ENCODE data around the gene ADRB2. TPM values are rescaled to one million over a fixed set of nuclear protein-coding genes. Genes with fewer than 3 reads are reported as not detected.
"Not testable (repeated sequence)": the region's sequence is repeated elsewhere in the genome, so short reads cannot be mapped to it uniquely, and the experiment has no call there.

The ADRB2 gene
- total RNA-seq, 2 experiments from 2014 or later: 4.4 to 16.8 TPM

DNA sequence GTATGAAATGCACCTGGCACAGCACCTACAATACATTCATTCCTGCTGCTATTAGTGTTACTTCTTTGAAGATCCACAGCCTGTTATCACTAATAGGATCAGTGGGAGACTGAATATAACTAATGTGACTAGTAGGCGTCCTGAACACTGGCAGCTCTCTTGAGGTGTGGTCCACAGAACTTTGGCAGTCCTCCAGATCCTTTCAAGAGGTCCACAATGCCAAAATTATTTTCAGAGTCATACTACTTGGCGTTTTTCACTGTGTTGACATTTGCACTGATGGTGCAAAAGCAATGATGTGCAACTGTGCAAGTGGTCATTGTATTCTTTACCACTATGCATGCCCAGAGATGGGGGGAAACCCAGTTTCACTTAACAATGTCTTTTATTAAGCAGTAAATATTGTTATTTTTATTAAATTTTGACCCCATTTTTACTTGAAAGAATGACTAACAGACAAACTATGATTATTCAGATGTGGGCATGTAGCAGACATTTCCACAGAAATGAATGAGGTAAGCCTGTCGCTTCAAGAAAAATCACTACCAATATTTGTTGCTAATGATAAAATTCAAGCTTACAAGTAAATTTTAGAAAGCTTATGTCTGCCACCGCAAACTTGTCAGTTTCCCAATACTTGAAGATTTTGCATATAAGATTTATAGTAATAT, 48.9 kb downstream of the ADRB2 start:
- no peaks in the 10 kb centered on the region for H3K36me3 ChIP-seq (ENCODE audit: insufficient read depth, low read length)
- H3K9me3 ChIP-seq (ENCODE audit: low read length): no peaks in the 10 kb centered on the region
- no peaks in the 10 kb centered on the region for H4K20me1 ChIP-seq (ENCODE audit: insufficient read depth, low read length)
- BruUV-seq (replicated peaks): no TSS peak
- ChIA-PET CTCF (ENCODE audit: unreplicated experiment) (no interaction called here), POLR2A (interaction anchor here (0.6 kb wide), 1 partner anchor 11 kb away, joined by 3 read pairs; no protein-coding TSS in a partner anchor)
- DNase-seq (ENCODE audit: low spot score): no peak
- no peaks in the 10 kb centered on the region for H3K79me2 ChIP-seq (ENCODE audit: insufficient read depth, low read depth, low read length)
- no peaks in the 10 kb centered on the region for H3K4me1 ChIP-seq (ENCODE audit: insufficient read depth, low read length, poor library complexity, severe bottlenecking)
- no peak overlapping the region for H3K4me3 ChIP-seq (ENCODE audit: low read depth, low read length, poor library complexity, severe bottlenecking)
- no peaks in the 10 kb centered on the region for H3K9me2 ChIP-seq (ENCODE audit: insufficient read depth, low read length)
- intact Hi-C loops (cut with micrococcal nuclease; ENCODE audit: unreplicated experiment): no loop called here
- TF ChIP-seq EZH2phosphoT487 (IDR thresholded peaks at IDR 0.05; ENCODE audit: borderline replicate concordance, low read depth, low read length): no peak
- TF ChIP-seq, protein P1, sequence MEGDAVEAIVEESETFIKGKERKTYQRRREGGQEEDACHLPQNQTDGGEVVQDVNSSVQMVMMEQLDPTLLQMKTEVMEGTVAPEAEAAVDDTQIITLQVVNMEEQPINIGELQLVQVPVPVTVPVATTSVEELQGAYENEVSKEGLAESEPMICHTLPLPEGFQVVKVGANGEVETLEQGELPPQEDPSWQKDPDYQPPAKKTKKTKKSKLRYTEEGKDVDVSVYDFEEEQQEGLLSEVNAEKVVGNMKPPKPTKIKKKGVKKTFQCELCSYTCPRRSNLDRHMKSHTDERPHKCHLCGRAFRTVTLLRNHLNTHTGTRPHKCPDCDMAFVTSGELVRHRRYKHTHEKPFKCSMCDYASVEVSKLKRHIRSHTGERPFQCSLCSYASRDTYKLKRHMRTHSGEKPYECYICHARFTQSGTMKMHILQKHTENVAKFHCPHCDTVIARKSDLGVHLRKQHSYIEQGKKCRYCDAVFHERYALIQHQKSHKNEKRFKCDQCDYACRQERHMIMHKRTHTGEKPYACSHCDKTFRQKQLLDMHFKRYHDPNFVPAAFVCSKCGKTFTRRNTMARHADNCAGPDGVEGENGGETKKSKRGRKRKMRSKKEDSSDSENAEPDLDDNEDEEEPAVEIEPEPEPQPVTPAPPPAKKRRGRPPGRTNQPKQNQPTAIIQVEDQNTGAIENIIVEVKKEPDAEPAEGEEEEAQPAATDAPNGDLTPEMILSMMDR (conservative IDR thresholded peaks at IDR 0.05; ENCODE audit: low read length): no peak
- no peak overlapping the region for H3K4me2 ChIP-seq (ENCODE audit: low read length)
- H2AFZ ChIP-seq (ENCODE audit: low read length): no peak overlapping the region
- H3K27ac ChIP-seq (ENCODE audit: low read depth, low read length, poor library complexity, severe bottlenecking): no peak overlapping the region

- DNase-seq (ENCODE audit: low spot score); H3K4me1 ChIP-seq (ENCODE audit: insufficient read depth, low read length, poor library complexity, severe bottlenecking); H3K4me3 ChIP-seq (ENCODE audit: low read depth, low read length, poor library complexity, severe bottlenecking); H3K9me2 ChIP-seq (ENCODE audit: insufficient read depth, low read length); CTCF ChIA-PET (ENCODE audit: unreplicated experiment); H3K27ac ChIP-seq (ENCODE audit: low read depth, low read length, poor library complexity, severe bottlenecking); H3K36me3 ChIP-seq (ENCODE audit: insufficient read depth, low read length); H2AFZ ChIP-seq (ENCODE audit: low read length); H3K4me2 ChIP-seq (ENCODE audit: low read length); BruUV-seq (replicated peaks); H4K20me1 ChIP-seq (ENCODE audit: insufficient read depth, low read length); H3K9me3 ChIP-seq (ENCODE audit: low read length); H3K79me2 ChIP-seq (ENCODE audit: insufficient read depth, low read depth, low read length); intact Hi-C loops (cut with micrococcal nuclease; ENCODE audit: unreplicated experiment): not testable (repeated sequence)
- POLR2A ChIA-PET: interaction anchor here (0.7 kb wide), 1 partner anchor 1958 kb away, joined by 3 read pairs; no protein-coding TSS in a partner anchor
Observed at GRCh38 chr5:148877436-148877835, 51.0 kb downstream of the ADRB2 start.

Other genes starting within 250 kb of the ADRB2 start
- gene HTR4, start 172.1 kb upstream of the ADRB2 start, total RNA-seq (2014; rRNA removed; shearing (Covaris generic)): not detected in 2 replicates
- gene HTR4, start 172.1 kb upstream of the ADRB2 start, total RNA-seq (2022): not detected in 2 replicates
- gene SH3TC2, start 236.5 kb downstream of the ADRB2 start, total RNA-seq (2014; rRNA removed; shearing (Covaris generic)): not detected in 2 replicates
- not detected in 2 replicates for gene SH3TC2, start 236.5 kb downstream of the ADRB2 start, total RNA-seq (2022)